GDM1 (cell line): ENCODE measurements around the gene EIF6.
"Not testable (repeated sequence)": the region's sequence is repeated elsewhere in the genome, so short reads cannot be mapped to it uniquely, and the experiment has no call there.

Experiments used
- DNase-seq: peaks from one replicate; lab custom pipeline; 2025; lab: John Stamatoyannopoulos, UW

EIF6 gene

DNA sequence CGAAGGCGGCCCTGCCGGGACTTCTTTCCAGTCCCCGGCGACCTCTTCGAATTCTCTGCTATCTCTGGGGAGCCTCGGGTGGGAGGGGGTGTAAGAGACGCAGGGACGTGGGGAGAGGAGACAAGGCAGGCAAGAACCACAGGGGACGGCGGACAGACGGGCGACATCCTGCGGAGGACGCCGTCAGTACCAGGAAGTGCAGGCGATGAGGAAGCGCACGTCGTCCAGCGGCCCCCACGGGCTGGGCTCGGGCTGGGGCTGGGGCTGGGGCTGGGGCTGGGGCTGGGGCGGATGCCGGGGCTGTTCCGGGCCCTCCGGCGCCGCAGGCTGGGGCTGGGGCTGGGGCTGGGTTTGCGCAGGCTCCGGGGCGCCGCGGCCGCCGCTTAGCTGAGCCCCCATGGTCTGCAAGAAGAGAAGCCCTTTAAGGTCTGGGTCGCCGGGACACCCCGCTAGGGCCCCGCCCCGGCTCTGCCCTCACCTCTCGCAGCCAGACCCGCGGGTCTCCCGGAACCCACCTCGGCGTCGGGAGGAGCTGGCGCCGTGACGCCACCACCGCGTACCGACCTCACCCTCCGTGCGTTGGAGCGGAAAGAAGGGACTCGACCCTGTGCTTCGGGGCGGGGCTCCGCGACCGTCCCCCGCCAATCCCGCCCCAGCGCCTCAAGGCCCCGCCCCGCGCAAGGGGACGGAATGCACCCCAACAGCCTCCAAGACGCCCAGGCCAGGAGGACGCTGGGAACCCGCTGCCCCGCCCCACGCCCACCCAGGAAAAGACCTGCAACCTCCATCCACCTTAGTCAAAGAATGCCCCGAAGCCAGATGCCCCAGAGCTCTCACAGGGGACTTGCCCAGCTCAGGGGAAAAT, 6.8 kb downstream of the EIF6 start, which contains the start of gene MMP24OS:
Gene MMP24OS (minus strand): TSS at position 592 of the 865 bp plus-strand sequence. CDS start 193 bp downstream, at position 399.
- DNase-seq: peak; percentile 90

DNA sequence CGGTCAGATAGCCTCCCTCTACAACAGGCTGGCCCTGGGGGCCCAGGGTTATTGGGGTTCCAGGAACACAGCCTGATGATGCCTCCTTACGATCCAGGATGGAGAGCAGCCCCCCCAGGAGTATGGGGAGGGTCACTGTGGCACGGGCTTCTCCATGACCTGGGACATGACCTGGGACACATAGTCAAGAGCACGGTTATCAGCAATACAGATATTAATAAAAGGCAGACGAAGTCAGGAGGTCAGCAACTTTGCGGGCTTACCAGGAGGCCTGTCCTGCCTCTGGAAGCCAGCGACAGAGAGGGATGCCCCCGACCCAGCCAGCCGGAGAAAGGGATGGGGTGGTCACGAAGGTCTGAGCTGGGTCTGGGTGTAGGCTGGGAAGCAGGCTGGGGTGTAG, 7.4 kb downstream of the EIF6 start:
- DNase-seq: no peak

DNA sequence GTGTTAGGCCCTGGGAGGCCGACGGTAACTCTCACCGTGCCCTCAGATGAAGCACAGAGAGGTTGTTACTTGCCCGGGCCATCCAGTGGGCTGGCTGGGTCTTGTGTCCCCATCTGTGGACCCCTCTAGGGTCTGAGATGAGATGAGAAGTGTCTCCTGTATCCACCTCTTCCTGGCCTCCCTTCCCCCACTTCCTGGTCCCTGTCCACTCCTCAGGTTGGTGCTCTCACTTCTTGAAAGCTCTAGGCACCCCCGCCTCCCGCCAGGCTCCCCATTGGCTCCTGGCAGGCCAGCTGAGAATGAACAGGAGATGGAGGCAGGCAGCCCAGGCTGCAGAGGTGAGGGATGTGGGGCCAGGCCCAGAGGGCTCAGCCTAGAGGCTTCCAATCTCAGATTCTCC, 8.2 kb downstream of the EIF6 start:
- no peak for DNase-seq

DNA sequence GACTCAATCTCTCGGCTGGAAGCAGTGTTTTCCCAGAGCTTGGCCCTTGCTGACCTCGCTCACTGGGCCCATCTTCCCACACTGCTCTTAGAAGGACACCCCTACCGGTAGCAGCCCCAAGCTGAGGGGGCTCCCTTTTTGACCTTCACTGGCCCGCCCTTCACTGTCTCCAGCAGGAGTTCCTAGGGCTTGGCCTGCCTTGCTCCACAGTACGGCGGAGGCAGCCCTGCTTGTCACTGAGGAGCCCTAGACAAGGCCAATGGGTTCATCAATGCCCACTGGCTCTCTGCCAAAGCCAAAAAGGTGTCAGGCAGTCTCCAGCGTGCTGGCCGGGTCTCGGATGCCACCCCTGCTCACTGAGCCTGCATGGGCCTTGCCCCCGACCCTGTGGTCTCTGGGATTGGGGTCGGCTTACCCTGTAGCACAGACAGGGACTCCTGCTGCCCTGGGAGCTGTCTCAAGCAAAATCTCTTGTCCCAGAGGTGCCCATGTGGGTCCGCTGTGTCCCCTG, 8.8 kb downstream of the EIF6 start:
- no peak for DNase-seq

DNA sequence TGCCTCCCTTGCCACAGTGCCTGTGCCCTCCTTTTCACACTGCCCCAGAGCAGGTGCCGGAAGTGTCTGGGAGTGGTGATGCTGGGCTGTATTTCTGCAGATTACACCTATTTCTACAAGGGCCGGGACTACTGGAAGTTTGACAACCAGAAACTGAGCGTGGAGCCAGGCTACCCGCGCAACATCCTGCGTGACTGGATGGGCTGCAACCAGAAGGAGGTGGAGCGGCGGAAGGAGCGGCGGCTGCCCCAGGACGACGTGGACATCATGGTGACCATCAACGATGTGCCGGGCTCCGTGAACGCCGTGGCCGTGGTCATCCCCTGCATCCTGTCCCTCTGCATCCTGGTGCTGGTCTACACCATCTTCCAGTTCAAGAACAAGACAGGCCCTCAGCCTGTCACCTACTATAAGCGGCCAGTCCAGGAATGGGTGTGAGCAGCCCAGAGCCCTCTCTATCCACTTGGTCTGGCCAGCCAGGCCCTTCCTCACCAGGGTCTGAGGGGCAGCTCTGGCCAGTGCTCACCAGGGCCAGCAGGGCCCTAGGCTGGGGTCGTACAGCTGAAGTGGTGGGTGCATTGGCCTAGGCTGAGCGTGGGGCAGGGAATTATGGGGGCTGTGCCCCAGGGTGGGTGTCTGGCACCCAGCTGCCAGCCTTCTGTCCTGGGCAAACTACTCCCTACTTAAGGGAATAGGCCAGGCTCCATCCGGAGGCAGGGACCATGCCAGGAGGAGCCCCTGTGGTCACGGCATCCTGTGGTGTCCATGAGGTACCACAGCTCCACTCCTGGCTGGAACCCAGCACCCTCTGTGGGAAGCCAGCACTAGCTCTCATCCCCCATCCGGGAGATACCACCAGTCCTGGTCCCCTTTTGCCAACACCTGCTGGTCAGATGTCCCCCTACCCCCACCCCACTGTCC, 10.1 kb downstream of the EIF6 start:
- DNase-seq: no peak

DNA sequence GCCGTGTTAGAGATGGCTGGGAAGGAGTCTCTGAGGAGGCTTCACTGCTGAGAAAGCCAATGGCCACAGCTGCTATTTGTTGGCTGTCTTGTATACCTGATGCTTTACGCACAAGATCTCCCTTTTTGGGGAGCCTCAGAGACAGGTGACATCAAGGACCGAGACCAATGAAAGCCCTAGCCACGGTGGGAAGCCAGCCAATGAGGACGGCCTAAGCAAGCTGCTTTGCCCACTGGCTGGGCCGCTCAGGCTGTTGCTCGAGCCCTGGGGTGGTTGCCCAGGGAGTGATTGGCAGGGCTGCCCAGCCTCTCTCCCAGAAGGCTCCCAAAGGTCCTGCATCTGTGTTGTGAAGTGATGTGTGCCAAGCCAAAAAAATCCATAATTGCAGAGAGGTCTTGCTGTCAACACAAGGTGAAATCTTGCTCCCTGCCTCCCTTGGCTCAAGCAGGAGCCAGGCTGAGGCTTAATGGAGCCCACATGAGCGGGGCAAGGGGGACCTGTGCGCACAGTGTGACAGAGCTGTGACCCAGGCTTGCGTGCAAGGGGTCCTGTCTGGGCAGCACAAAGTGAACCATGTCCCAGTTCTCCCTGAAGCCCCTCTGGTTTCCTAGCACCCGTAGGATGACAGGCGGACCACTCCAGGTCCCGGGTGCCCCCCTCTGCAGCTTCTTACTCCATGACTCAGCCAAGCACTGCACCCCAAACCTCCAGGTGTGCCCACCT, 11.0 kb downstream of the EIF6 start:
- DNase-seq: no peak

DNA sequence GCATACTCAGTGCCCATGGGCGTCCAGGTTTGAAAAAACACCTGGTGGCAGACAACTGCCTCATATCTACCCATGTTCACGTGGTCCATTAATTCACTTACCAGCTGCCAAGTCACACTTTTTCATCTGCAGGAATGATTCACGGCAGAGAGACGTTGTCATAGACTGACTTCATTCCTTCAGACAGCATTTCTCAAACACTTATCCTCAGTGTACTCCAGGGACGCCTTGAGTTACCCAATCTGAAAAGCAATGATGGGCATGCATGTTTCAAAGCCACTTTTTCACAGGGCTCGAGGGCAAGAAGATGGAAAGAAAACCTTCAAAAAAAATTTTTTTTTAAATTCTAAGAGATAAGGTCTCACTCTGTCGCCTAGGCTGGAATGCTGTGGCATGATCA, 12.7 kb downstream of the EIF6 start:
- no peak for DNase-seq

DNA sequence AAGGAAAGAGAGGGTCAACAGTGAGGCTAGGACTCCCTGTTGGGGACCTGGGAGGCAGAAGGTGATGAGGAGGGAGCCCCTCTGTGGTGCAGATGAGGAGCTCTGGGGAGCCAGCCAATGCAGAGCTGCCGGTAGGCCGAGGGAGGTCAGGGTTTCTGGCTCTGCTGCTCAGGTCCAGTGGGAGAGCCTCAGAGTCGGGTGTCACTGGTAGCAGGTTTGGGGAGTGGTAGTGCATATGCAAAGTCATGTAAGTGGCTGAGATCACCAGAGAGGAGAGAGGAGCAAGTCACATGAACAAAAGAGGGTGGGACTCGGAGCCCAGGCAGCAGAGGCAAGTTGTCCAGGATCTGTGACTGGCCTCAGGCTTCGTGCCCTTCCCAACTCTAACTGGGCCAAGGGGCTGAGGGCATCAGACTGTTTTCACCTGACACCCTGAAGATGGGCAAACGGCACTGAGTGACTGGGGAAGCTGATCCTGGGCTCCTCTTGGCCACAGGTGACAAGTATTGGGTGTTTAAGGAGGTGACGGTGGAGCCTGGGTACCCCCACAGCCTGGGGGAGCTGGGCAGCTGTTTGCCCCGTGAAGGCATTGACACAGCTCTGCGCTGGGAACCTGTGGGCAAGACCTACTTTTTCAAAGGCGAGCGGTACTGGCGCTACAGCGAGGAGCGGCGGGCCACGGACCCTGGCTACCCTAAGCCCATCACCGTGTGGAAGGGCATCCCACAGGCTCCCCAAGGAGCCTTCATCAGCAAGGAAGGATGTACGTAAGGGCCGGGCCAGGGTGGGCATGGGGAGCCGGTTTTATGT, 13.3 kb downstream of the EIF6 start:
- DNase-seq: no peak

DNA sequence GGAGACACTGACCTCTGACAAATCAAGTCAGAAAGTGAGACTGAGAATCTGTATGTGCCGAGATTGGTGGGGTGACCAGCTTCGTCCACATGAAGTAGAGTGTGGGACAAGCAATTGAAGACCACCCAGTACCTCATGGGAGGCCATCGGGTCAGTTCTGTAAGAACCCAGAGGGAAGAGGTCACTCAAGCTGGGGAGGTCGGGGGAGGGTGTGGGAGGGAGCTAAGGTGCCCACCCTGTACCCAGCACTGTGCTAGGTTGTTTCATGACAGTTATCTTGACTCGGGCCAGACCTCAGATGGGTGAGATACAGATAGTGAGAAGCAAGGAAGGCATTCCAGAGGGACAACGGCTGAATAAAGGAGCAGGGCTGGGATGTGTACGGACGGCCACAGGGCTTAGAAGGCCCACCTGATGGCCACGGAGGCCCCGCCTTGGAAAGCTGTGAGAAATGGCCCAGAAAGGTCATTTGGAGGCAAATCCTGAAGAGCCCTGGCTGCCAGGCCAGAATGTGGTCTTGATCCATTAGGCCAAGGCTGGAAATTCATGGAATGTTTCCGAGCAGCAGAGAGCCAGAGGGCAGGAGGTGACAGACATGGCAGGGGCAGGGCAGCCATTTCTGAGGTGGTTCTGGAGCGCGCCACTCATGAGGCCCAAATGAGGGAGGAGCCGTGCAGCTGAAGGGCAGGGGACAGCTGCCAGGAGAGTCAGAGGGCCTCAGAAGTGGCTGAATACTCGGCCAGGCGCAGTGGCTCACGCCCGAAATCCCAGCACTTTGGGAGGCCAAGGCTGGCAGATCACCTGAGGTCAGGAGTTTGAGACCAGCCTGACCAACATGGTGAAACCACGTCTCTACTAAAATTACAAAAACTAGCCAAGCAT, 14.3 kb downstream of the EIF6 start:
- no peak for DNase-seq

DNA sequence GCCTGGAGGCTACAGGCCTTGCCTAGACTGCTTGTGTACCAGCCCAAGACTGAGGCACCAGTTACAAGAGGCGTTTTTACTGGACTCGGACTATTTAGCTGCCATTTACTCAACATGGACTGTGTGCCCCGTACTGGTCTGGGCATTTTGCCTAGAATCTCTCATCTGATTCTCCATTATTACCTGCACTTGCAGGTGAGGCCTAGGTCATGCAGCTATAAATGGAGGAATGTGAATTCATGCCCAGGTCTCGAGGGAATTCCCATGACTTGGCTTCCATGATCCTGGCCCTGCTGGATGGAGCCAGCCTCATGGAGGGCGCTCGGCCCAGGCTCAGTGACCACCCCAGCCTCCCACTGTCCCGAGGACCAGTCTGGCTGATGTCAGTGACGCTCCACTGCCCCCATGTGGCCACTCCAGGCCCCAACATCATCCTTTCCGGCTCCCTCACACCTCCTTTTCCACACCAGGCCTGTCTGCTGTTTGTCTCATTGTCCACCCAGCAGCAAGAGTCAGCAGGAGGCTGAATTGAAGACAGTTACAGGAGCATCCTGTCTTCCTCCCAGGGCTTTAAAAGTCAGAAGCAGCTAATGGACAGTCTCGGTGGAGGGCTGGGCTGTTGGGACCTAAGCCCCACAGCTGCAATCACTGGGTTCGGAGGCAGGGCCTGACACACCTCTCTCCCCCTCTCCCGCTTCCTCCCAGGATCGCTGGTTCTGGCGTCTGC, 15.4 kb downstream of the EIF6 start:
- DNase-seq: peak; percentile 23

DNA sequence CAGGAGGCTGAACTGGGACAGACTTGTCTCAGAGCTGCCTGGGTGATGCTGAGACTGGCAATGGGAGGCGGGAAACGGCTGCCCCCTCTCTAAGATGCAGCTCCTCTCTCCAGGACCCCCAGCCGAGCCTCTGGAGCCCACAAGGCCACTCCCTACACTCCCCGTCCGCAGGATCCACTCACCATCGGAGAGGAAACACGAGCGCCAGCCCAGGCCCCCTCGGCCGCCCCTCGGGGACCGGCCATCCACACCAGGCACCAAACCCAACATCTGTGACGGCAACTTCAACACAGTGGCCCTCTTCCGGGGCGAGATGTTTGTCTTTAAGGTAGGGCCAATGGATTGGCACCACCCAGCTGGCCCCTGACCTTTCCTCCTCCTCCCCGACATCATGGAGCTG, 17.5 kb downstream of the EIF6 start:
- no peak for DNase-seq

DNA sequence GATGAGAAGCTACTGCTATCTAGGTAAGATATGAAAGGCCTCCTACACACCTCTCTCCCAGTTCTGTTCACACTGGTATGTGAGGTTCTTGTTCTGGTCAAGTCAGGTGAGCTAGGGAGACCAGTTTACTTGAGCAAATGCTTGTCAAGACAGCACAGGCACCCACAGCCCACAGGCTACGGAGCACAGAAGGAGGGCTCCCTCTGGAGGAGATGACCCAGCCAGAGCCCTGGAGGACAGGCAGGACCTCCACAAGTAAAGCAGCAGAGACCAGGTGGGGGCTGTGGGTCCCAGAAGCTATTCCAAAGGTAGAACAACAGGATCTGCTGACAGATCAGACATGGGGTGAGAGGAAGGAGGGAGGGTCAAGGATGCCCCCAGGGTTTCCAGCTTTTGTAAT, 19.8 kb downstream of the EIF6 start:
- no peak for DNase-seq

DNA sequence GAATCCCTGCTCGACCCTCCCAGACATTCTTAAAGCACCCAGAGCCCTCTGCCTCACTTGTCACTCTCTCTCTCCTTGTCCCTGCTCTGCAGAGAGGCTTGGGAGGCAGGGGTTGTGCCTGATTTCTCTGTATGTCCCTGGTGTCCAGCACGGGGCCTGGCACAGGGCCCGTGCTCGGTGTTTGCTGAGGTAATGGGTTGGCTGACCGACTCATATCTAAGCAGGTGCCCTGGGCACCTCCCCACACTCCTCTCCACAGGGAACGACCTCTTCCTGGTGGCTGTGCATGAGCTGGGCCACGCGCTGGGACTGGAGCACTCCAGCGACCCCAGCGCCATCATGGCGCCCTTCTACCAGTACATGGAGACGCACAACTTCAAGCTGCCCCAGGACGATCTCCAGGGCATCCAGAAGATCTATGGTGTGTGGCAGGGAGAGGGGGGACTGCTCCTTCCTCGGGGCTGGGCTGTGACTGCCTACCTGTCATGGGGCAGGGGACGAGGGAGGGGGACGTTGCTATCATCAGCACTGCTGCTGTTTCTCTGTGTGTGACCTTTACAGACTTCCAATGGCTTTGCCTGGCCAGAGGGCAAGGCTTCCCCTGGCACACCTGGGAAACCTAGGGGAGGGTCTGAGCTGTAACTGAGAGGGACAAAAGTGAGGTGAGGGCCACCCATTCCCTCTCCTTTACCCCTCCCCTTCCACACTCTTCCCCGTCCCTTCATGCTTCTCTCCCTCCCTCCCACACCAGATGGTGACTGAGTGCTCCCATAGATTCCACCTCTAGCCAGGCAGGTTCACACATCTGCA, 20.8 kb downstream of the EIF6 start:
- no peak for DNase-seq

DNA sequence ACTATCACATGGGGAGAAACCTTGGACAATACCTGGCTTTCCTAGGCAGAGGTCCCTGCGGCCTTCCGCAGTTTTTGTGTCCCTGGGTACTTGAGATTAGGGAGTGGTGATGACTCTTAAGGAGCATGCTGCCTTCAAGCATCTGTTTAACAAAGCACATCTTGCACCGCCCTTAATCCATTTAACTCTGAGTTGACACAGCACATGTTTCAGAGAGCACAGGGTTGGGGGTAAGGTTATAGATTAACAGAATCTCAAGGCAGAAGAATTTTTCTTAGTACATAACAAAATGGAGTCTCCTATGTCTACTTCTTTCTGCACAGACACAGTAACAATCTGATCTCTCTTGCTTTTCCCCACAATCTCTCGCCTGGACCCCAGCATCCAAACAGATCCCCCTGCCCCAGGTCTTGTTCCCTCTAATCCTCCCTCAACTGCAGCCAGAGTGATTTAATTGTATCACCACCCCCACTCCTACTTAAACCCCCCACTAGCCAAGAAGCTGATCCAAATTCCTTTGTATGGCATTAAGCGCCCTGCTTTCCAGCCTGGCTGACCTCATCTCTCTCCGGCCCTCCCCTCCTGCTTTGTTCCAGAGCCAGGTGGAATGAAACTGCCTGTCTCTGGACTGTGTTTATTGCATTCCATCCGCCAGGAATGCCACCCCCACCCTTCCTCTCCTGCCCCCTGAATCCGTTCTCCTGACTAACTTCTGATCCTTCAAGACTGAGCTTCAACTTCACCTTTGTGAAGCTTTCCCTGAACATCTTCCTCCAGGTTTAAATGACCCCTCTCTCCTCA, 21.6 kb downstream of the EIF6 start:
- not testable (repeated sequence) for DNase-seq

DNA sequence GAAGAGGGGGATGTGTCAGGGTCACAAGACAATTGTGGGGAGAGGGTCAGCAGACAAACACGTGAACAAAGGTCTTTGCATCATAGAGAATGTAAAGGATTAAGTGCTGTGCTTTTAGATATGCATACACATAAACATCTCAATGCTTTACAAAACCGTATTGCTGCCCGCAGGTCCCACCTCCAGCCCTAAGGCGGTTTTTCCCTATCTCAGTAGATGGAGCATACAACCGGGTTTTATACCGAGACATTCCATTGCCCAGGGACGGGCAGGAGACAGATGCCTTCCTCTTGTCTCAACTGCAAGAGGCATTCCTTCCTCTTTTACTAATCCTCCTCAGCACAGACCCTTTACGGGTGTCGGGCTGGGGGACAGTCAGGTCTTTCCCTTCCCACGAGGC, 22.3 kb downstream of the EIF6 start:
- DNase-seq: not testable (repeated sequence)

DNA sequence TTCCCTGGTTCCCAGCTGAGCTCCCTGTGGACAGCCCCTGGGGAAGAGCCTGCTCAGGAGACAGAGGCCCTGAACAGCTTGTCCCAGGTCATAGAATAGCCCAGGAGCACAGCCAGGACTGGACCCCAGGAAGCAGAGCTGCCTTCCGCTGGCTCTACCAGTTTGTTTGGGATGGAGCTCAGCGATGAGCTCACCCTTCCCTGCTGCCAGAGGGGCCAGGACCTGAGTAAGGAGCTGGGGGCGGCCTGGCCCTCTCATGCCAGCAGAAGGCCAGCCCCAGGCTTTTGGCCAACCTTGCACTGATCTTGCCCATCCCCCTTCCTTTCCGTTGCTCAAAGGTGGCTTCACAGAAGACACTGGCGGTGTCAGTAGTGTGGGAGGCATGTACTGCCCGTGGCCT, 24.1 kb downstream of the EIF6 start:
- DNase-seq: no peak

DNA sequence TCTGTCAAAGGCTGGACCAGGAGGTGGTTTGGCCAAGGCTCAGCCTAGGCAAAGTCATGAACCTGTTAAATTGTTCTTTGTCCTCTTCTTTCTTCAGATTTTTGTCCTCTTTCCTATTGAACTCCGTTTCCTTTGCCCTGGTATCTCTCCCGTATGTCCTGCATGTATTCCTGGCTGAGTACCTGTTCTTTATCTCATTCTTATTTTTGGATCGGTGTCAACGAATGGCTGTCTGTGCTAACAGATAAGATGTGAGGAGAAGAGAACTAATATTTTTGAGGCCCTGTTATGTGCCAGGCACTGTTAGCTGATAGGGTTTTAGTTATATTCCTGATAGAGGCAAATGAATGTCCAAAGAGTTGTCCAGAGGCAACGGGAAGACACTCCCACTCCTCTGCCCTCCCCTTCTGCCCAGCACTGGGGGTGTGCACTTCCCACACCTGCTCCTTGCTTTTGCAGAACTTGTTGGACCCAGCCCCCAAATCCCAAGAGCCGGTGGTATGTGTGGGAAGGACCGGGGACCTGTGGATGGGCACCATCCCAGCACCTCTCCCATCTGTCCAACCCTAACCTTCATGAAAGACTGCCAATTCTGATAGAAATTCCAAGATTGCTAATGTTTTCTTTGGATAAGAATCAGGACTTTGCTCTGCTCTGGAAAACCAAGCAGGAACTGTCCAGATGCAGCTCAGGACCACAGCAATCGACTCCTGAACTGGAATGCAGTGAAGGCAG, 27.2 kb downstream of the EIF6 start:
- no peak for DNase-seq
